HPDE6-E6E7 (cell line): ENCODE data around the gene DGKI.

Experiments used
- DNase-seq: peaks from one replicate; pipeline ENCODE4 v3.0.0; 2011; ENCODE audit warnings: missing footprints; ENCODE audit errors: extremely low spot score

DGKI gene

DNA sequence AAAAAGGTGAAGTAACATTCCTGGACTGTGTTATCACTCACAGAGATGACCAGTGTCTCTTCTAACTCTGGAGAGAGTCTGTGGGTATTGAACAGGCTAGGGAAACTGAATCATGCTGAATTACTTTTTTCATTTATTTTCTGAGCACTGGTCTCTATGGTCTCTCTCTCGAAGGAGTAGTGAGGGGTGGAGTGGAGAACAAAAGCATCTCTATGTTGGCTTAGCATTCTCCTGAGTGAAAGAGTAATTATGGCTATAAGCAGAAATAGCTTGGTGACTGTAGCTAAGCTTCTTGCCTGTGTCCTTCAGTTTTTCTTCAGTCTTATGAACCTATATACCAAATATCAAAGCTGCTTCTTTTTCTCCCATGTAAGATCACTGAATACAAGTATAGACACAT is 438.6 kb downstream of the DGKI start:
- DNase-seq, result no peak

GRCh38 chr7:137407078-137407477 is 439.7 kb downstream of the DGKI start:
- no peak for DNase-seq

DNA sequence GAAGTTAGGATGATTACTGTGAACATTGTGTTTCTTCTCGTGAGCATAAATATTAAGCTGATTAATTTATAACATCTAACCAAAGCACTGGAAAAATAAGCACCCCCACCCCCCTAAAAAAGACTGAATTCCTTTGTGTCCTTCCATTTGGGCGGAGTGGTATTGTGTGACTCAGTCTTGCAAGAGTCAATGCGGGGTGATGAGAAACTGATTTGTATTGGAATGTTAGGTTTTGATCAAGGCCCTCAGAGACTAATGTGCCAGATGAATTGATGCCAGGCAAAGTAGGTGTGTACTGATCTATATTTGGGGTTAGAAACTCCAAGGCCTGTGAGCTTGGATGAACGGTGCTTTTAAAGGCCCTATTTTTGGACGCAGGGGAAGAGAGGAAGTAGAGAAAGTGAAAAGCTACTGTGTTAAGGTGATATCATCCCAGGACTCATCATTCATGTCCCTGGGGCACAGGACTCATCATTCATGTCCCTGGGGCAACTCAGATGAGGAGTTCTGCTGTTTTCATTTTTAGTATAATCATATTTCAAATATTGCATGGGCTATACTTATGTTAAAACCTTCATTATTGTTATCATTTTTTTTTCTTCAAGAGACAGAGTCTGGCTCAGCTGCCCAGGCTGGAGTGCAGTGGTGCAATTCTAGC is 442.0 kb downstream of the DGKI start:
- DNase-seq, result no peak

DNA sequence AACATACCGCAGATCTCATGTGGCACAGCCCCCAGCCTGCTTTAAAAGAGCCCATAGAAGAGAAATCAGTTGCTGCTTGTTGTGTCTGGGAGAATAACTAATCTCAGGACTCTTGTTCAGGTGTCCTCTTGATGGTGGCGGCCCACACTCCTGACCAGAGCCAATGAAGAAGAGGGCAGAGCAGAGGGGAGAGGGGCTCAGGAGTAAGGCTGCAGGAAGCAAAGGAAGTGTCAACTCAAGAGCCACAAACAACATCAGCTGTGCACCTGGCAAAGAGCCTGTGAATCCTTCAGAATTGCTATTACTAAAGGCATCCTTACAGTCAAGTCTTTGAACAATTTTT is 443.4 kb downstream of the DGKI start:
- no peak for DNase-seq

DNA sequence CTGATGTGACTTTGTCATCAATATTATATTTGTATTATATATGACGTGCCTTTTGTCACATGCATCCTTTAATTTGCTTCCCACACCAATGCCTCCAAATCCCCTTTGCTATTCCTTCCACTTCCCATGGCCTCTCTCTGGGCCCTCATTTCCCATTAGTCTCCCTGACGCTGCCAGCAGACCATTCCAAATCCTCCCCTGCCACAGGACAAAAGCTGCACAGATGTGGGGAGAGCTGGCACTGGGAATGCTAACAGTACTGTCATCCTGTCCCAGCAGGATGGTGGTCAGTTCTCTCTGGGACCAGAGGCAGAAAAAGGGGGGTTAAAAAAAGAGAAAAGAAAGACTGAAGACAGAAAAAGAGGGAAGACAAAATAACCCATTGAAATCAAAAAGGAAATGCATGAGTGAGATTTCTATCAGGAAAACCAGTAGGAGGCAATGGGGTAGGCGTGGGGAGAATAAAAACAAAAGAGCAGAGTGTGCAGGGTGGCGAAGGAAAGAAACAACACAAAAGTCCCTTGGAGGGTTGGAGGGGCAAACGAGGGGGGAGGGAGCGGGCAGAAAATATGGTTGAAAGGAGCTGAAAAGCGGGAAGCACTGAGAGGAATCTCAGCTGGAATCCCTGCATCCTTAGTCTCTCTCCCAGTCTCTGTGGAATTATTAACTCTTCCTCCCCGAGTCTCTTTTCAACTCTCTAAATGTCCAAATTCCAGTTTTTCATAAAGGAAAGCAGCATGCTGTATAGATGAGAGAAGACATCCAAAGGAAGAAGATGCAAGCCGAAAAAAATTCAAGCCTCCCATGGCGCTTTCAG is 444.0 kb downstream of the DGKI start:
- no peak for DNase-seq

DNA sequence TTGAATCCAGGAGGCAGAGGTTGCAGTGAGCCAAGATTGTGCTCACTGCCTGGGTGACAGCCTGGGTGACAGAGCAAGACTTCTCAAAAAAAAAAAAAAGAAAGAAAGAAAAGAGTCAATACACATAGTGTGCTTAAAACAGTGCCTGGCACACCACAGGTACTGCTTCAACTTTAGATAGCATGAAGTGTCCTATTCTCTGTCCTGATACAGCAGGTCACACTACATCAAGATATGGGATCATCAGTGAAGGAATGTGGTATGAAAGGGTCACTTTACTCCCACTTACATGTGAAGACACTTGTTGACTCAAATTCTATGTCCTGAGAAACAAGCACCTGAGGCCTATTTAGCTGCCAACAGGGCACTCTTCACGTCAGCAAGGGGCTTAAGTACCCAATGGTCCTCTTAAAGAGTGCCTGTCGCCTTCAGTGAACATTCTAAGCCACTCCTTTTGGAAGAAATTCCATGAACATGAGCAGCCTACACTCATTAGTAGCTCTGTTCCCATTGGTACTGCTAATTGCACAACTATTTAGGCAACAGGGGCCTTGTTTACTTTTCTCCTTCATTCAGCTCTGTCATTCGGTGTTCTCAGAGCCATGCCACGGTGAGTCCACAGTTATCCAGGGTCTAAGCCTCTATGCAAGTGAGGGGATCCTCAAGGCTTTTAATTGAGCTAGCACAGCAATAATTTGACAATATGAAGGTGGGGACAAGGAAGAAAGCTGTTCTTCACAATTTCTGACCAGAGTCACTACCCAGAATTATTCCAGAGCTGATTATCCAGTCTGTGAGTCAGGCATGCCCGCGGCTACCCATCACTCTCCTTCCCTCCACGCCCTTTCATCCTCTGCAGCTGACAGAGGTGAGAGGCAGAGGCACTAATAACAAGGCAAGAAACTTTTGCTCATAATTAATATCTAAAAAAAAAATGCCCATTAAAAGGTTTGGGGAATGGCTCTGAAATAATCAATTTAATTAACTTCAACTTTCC is 446.6 kb downstream of the DGKI start:
- no peak for DNase-seq

DNA sequence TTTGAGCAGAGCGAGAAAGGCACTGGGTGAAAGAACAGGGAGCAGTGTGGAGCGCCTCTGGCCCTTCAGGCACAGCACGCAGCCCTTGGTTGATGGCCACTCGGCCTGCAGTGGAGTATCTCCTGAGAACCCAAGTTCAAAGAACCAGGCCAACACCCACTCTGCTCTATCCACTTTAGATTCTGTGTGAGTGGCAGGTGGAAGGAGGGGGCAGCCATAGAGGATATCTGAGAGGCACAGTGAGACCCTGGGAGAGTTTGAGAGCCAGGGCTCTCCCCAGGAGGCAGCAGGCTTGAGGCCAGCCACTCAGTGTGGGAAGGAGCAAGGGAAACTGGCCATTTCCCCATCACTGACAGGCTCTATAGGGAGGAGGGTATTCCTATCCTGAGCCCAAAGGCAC is 450.7 kb downstream of the DGKI start:
- DNase-seq, result no peak

- DNase-seq, result no peak
These were observed 451.4 kb downstream of the DGKI start for GRCh38 chr7:137395420-137395819.

DNA sequence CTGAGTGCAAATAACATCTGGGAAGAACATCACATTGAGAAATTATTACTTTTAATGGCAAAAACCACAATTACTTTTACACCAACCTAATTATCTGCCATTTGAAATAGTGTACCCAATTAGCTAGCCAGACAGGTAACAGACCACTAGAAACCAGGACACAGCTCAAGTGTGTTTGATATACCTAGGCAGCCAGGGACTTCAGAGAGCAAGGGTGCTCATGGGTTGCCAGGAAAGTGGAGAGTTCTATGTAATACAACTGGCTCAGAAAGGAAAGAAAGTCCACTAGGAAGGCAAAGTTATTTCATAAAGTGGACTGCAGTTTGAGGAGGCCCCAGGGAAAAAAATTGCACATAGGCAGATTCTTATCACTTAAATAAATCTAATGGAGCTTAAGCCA is 453.2 kb downstream of the DGKI start:
- DNase-seq, result no peak

DNA sequence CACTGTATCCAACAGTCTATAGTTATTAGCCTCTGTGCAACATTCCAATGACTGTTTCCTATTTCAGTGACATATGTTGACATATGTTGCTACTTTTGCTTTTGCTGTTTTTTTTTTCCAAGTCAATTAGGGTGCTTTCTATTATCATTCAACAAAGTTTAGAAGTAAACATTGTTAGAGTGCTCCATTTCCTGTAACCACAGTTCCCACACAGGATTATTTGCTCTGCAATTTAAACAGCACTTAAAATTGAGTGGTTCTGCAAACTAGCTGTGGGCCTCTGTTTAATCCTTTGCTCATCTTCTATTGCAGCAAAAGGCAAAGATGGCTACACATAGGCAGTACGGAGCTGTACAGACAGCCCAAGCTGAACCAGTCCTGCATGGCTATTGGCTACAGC is 456.7 kb downstream of the DGKI start:
- DNase-seq, result no peak

GRCh38 chr7:137388916-137389315 is 457.9 kb downstream of the DGKI start:
- DNase-seq, result no peak

GRCh38 chr7:137386966-137387365 is 459.8 kb downstream of the DGKI start:
- no peak for DNase-seq

GRCh38 chr7:137381045-137381444 is 465.7 kb downstream of the DGKI start:
- DNase-seq, result no peak

- no peak for DNase-seq
These were observed 473.3 kb downstream of the DGKI start for GRCh38 chr7:137373507-137373906.

- DNase-seq, result no peak
These were observed 475.2 kb downstream of the DGKI start for GRCh38 chr7:137371616-137372015.

DNA sequence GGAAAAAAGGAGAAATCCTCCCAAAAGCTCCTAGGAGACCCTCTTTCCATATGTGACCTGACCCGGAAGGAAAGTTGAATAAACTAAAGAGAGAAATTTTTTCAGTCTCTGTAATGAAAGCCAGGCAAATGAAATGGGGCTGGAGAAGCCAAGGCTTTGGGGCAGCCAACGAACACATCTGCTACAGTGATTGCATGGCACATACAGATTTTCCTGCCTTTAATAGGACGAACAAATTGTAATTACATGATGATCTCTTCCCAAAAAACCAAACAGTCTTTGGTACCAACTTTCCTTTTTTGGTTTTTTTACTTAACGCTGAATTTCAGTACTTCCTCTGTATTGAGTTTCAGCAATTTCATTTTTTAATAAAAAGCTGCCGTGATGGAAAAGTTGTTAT is 479.8 kb downstream of the DGKI start:
- DNase-seq, result no peak

GRCh38 chr7:137363683-137364082 is 483.1 kb downstream of the DGKI start:
- DNase-seq, result no peak

DNA sequence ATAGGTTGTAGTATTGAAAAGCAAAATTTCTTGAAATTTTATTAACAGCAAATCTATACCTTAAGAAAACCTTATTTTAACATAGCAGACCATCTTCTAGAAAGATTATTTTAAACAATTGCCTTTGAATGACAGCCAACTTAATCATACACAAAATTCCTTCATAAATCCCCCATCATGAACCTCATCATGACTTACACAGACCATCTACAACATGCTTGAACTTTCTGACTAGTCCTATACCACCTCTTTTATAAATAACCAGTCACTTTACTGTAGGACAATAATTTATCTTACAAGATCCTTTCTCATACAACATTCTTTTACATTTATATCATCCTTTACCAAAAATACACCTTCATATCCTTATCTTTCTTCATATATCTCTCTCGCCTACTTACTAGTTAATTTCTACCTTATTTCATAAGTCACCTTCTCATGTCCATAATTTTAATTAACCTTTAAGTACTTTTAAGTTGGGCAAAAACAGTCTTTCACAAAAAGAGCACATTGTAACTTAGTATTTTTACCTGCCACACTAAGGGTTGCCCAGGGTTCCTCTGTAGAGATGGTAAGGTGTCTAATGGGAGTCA is 486.6 kb downstream of the DGKI start:
- no peak for DNase-seq

DNA sequence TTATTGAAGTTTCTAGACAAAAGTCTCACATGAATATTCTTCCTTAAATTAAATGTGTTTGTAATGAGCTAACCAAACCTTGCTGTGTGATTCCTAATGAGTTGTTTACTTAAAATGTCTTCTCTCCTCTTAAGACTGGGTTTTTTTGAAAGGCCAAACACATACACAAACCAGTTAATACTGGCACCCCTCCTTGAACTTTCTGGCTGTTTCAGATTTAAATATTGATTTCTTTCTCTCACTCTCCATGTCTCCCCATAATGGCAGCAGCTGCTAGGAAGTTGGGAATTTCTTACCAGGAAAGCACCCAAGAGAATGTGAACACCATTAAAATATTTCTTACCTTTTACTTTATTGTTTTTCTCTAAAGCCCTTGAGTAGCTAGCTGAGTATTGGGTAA is 491.8 kb downstream of the DGKI start:
- DNase-seq, result no peak

DNA sequence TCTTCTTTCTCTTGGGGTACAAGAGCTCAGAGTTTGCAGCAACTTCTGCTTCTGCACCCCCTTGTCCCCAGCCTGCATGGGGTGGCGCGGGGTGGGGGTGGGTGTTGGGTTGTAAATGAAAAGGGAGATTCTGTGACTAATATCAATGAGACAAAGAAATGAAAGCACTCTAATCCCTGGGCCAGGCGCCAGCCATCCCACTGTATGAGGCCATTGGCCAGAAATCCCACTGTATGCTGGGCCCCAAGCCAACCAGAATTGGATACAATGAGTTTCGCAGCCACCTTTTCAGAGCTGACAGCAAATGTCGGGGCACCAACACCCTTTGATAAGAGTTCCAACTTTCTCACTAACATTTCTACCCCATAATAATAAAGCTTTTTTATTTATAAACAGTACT is 492.4 kb downstream of the DGKI start:
- no peak for DNase-seq

DNA sequence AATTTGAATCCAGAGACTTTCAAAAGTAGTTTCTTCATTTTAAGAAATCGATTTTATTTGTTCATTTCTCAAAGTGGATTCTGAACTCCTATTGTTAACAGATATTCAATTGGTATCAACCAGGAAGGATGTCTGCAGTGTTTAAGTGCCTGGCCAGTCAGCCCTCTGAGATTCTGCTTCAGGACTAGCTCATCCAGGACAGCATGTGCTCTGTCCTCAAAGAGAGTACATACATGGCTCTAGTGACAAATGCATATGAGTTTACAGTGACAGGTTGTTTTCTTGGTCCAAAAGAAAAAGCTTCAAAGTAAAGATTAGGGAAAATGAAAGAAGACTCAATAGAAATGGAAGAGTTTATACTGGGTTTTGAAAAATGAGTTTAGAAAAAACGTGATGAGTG is 494.8 kb downstream of the DGKI start:
- no peak for DNase-seq
